Hematopoietic multipotent progenitor cell treated with erythropoietin and hydrocortisone succinate and interleukin-3 and kit ligand, for 15 days (in vitro differentiated cells): ENCODE data around the gene GSTA3.
A peak's percentile ranks its signal among the peaks of the same experiment; 100 is the strongest.
"Not testable (repeated sequence)": the region's sequence is repeated elsewhere in the genome, so short reads cannot be mapped to it uniquely, and the experiment has no call there.

Source experiments
- DNase-seq: peaks from one replicate; pipeline ENCODE4 v3.0.0-alpha.2; 2015; ENCODE audit warnings: low spot score

GSTA3 gene

GRCh38 chr6:52910091-52910490, 593 bp upstream of the GSTA3 start:
- DNase-seq: no peak

GRCh38 chr6:52909131-52909530, 367 bp downstream of the GSTA3 start:
- DNase-seq: no peak

- no peak for DNase-seq
These were observed 972 bp downstream of the GSTA3 start for GRCh38 chr6:52908526-52908925.

- DNase-seq: no peak
These were observed 4.8 kb downstream of the GSTA3 start for GRCh38 chr6:52904562-52905279.

GRCh38 chr6:52900536-52900935, 9.0 kb downstream of the GSTA3 start:
- no peak for DNase-seq

GRCh38 chr6:52895790-52896189, 13.7 kb downstream of the GSTA3 start:
- DNase-seq: not testable (repeated sequence)

- DNase-seq: no peak
These were observed 15.2 kb downstream of the GSTA3 start for GRCh38 chr6:52894285-52894684.

- peak; percentile 5 for DNase-seq
These were observed 15.7 kb downstream of the GSTA3 start for GRCh38 chr6:52893803-52894202.

GRCh38 chr6:52893221-52893620, 16.3 kb downstream of the GSTA3 start:
- no peak for DNase-seq

- no peak for DNase-seq
These were observed 19.5 kb downstream of the GSTA3 start for GRCh38 chr6:52890018-52890417.

GRCh38 chr6:52887910-52888524, 21.5 kb downstream of the GSTA3 start:
- DNase-seq: no peak

GRCh38 chr6:52881996-52882841, 27.3 kb downstream of the GSTA3 start:
- DNase-seq: peak; percentile 75

- no peak for DNase-seq
These were observed 27.9 kb downstream of the GSTA3 start for GRCh38 chr6:52881662-52881995.

GRCh38 chr6:52877786-52878185, 31.7 kb downstream of the GSTA3 start:
- DNase-seq: no peak

- DNase-seq: no peak
These were observed 32.3 kb downstream of the GSTA3 start for GRCh38 chr6:52877168-52877567.

- no peak for DNase-seq
These were observed 33.3 kb downstream of the GSTA3 start for GRCh38 chr6:52876056-52876787.

GRCh38 chr6:52872031-52872430, 37.5 kb downstream of the GSTA3 start:
- DNase-seq: no peak

- no peak for DNase-seq
These were observed 37.9 kb downstream of the GSTA3 start for GRCh38 chr6:52871621-52872020.

GRCh38 chr6:52870335-52871091, 39.0 kb downstream of the GSTA3 start:
- not testable (repeated sequence) for DNase-seq

- not testable (repeated sequence) for DNase-seq
These were observed 40.6 kb downstream of the GSTA3 start for GRCh38 chr6:52868899-52869298.

- no peak for DNase-seq
These were observed 41.3 kb downstream of the GSTA3 start for GRCh38 chr6:52868240-52868639.

GRCh38 chr6:52861151-52861550, 48.3 kb downstream of the GSTA3 start:
- not testable (repeated sequence) for DNase-seq
